Stimulated activated CD4-positive, alpha-beta T cell treated with anti-CD3 and anti-CD28 coated beads, Interleukin-2, amount 100 ng/mL, for 48 hours (primary cell): ENCODE measurements around the gene GPR15LG.
"Not testable (repeated sequence)": the region's sequence is repeated elsewhere in the genome, so short reads cannot be mapped to it uniquely, and the experiment has no call there.

Source experiments
- DNase-seq, 2 donors: peaks; one replicate each; pipeline ENCODE4 v3.0.0-alpha.2; 2020

The GPR15LG gene

GRCh38 chr10:84166620-84167288, 6.8 kb upstream of the GPR15LG start:
- no peak for DNase-seq

- DNase-seq = not testable (repeated sequence)
Measured at GRCh38 chr10:84167289-84167653, 6.3 kb upstream of the GPR15LG start.

- not testable (repeated sequence) for DNase-seq
Measured at GRCh38 chr10:84168382-84168781, 5.2 kb upstream of the GPR15LG start.

- DNase-seq = not testable (repeated sequence)
Measured at GRCh38 chr10:84171237-84171636, 2.4 kb upstream of the GPR15LG start.

GRCh38 chr10:84171700-84172466, 1.7 kb upstream of the GPR15LG start:
- DNase-seq = not testable (repeated sequence)

GRCh38 chr10:84172467-84173356, 889 bp upstream of the GPR15LG start:
- DNase-seq = no peak

- DNase-seq = no peak
Measured at GRCh38 chr10:84175436-84175835, 1.8 kb downstream of the GPR15LG start.

- no peak for DNase-seq
Measured at GRCh38 chr10:84176351-84176750, 2.8 kb downstream of the GPR15LG start.

GRCh38 chr10:84176836-84177474, 3.4 kb downstream of the GPR15LG start:
- DNase-seq = no peak

GRCh38 chr10:84177541-84178141, 4.0 kb downstream of the GPR15LG start:
- no peak for DNase-seq

- no peak for DNase-seq
Measured at GRCh38 chr10:84178160-84178609, 4.6 kb downstream of the GPR15LG start.

GRCh38 chr10:84179059-84179710, 5.6 kb downstream of the GPR15LG start:
- no peak for DNase-seq

GRCh38 chr10:84180386-84180785, 6.8 kb downstream of the GPR15LG start:
- DNase-seq = not testable (repeated sequence)

GRCh38 chr10:84181631-84182030, 8.0 kb downstream of the GPR15LG start:
- DNase-seq = no peak

GRCh38 chr10:84184517-84184916, 10.9 kb downstream of the GPR15LG start:
- no peak for DNase-seq

- no peak for DNase-seq
Measured at GRCh38 chr10:84185526-84186175, 12.1 kb downstream of the GPR15LG start.

GRCh38 chr10:84188815-84189214, 15.2 kb downstream of the GPR15LG start:
- no peak for DNase-seq

- no peak for DNase-seq
Measured at GRCh38 chr10:84190621-84191020, 17.0 kb downstream of the GPR15LG start.

GRCh38 chr10:84191106-84191505, 17.5 kb downstream of the GPR15LG start:
- DNase-seq = no peak

GRCh38 chr10:84193327-84193726, 19.7 kb downstream of the GPR15LG start:
- DNase-seq = no peak

GRCh38 chr10:84193846-84194423, 20.3 kb downstream of the GPR15LG start:
- DNase-seq = no peak
